SH-SY5Y (cell line): ENCODE measurements around the gene SYNDIG1.

ENCODE experiments used
- GATA2 ChIP-seq: IDR thresholded peaks from 2 replicates; pipeline ENCODE4 v1.6.1; 2011; ENCODE audit warnings: mild to moderate bottlenecking, low read depth, low read length
- GATA3 ChIP-seq: IDR thresholded peaks from 2 replicates; pipeline ENCODE4 v1.6.1; 2011; ENCODE audit warnings: low read depth, mild to moderate bottlenecking, low read length, moderate library complexity

- TF ChIP-seq GATA2 = no peak
- TF ChIP-seq GATA3 = no peak
Measured at GRCh38 chr20:24589815-24590177, 120.4 kb downstream of the SYNDIG1 start.
